Anterior cingulate cortex (tissue), 58 donors: ENCODE results near the gene ANKS1B.
"Not testable (repeated sequence)": the region's sequence is repeated elsewhere in the genome, so short reads cannot be mapped to it uniquely, and the experiment has no call there.

ENCODE experiments used
- DNase-seq, 58 donors: peaks; one replicate each; lab custom pipeline; 2025; lab: John Stamatoyannopoulos, UW

ANKS1B gene

GRCh38 chr12:98999559-98999958 lies 985.2 kb downstream of the ANKS1B start:
- no peak for DNase-seq

GRCh38 chr12:98998697-98999299 lies 985.9 kb downstream of the ANKS1B start:
- DNase-seq = peak in 2 of 58 donors; percentile 36 to 63

DNA sequence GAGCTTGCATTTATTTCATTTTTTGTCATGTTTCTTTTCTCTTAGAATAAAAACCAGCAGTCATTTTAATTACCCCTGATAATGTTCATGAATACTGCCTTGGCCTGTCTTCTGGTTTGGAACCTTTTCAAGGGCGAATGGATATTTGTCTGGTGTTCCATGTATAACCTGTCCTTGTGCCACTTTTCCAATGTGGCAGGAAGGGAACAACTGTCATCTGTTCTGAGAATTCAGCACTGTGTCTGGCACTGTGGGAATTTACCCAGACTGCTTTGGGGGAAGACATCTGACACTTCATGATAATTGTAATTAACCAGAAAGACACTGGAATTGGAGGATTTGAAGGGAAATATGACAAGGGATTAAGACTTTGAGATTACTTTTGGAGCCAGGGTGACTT lies 986.8 kb downstream of the ANKS1B start:
- no peak for DNase-seq

GRCh38 chr12:98990648-98991047 lies 994.1 kb downstream of the ANKS1B start:
- no peak for DNase-seq

- no peak for DNase-seq
These were observed 999.6 kb downstream of the ANKS1B start for GRCh38 chr12:98985156-98985555.

DNA sequence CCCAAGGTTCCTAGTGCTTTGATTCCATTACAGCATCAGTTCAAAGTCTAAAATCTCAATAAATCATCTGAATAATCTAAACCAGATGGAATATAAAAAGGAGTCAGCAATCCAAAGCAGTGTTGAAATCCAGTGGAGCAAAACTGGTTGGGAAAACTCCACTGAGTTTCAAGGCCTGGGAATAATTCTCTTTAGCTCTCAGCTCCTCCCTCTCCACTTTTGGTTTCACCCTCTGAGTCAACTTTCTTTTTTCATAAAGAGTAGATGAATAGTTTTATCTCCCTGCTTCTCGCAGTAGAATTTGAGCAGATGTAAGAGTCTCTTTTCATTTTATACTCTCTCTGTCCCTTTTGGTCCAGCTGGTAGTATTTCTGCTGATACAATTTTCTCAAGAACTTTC lies 1001.1 kb downstream of the ANKS1B start:
- DNase-seq = no peak

- DNase-seq = no peak
These were observed 1004.2 kb downstream of the ANKS1B start for GRCh38 chr12:98980508-98980907.

DNA sequence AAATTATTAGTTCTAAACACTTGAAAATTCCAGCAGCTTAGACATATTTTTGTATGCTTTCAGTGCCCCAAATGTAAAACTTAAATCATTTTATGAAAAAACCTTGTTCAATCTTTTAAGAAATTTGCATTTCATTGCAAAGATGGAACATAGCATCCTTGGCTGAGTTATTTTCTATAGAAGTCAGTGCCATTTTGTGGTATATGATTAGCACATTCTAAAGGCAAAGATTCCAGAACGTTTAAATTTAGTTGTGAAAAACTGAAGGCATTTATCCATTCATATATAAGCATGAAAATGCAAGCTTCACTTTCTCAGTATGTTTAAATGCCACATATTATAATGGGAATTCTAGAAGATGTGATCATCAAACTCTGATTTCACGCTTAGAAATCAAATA lies 1007.5 kb downstream of the ANKS1B start:
- DNase-seq = peak in 1 of 58 donors; percentile 9

- DNase-seq = no peak
These were observed 1009.9 kb downstream of the ANKS1B start for GRCh38 chr12:98974767-98975381.

GRCh38 chr12:98973395-98973794 lies 1011.3 kb downstream of the ANKS1B start:
- no peak for DNase-seq

- no peak for DNase-seq
These were observed 1013.8 kb downstream of the ANKS1B start for GRCh38 chr12:98970950-98971349.

GRCh38 chr12:98970210-98970609 lies 1014.5 kb downstream of the ANKS1B start:
- no peak for DNase-seq

DNA sequence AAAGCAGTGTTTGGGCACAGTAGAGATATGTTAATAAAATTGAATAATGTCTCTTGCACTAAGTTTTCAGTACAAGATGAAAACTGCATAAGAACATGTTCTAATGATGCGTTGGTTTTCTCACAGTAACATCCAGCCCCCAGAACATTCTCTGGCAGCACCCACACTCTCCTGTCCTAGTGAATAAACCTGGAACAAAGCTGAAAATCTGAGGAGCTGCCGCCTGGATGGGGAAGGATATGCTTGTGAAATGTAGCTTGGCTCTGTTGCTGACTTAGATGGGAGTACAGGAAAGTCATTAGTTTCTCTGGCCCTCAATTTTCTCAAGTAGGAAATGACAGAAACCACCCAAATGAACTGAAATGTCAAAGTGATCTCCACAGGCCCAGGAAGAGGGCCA lies 1015.8 kb downstream of the ANKS1B start:
- DNase-seq = peak in 31 of 58 donors; percentile 2 to 64 (median 17)

GRCh38 chr12:98957135-98957534 lies 1027.6 kb downstream of the ANKS1B start:
- not testable (repeated sequence) for DNase-seq

DNA sequence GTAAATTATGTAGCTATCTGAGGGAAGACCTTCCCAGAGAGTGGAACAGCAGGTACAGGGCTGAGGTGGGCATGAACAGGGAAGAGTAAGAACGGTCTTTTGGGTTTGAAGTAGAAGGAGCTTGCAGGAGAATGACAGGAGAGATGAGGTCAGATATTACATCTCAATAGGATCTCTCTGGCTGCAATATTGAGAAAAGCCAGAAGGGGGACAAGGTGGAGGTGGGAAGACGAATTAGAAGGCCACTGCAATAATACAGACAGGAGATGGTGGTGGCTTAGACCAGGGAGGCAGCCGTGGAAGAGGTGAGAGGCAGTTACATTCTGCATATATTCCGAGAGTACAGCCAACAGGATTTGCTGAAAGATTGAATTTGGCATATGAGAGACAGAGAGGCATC lies 1029.5 kb downstream of the ANKS1B start:
- DNase-seq = peak in 1 of 58 donors; percentile 11

GRCh38 chr12:98954506-98954905 lies 1030.2 kb downstream of the ANKS1B start:
- no peak for DNase-seq

- no peak for DNase-seq
These were observed 1033.3 kb downstream of the ANKS1B start for GRCh38 chr12:98951406-98951805.

- DNase-seq = peak in 1 of 58 donors; percentile 0
These were observed 1036.3 kb downstream of the ANKS1B start for GRCh38 chr12:98948343-98948949.

DNA sequence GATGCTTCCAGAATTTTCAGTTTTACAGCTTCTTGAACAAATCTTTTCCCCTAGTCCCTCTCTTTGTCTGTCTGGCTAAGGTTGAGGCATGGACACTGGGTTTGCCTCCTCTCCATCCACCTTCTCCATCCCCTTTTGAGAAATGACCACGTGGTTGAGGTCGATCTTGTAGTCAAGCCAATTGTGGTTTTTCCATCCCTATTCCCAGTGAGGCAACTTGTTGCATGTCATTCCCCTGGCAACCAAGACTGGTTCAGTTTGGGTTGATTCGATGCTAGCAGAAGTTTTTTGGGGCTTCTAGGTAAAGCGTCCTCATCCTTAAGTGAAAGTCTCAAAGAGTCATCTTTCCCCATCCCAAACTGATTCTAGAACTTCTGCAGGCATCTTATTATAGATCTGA lies 1038.9 kb downstream of the ANKS1B start:
- no peak for DNase-seq

- DNase-seq = no peak
These were observed 1044.8 kb downstream of the ANKS1B start for GRCh38 chr12:98939926-98940325.

GRCh38 chr12:98939350-98939749 lies 1045.4 kb downstream of the ANKS1B start:
- peak in 21 of 58 donors; percentile 1 to 33 (median 7) for DNase-seq

DNA sequence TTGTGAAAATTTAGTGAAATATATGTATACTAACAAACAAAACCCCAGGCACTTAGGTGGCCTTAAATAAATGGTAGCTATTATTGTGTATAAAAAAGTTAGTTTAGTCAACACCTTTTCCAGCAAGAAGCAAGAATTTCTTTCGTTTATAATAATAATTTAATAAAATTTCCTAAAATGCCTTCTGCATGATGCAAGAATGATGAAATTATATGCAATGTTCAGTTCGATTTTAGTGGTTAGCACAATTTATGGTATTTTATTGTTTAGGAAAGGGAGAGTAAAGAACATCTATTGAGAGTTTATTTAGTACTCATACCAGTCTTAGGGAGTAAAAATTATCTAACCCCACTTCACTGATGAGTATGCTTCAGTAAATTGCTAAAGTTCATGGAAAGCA lies 1048.9 kb downstream of the ANKS1B start:
- DNase-seq = no peak
